SU-DHL-6 (cell line): ENCODE data around the gene TNS3.

ENCODE experiments used
- CTCF ChIP-seq: fragments of 200-600 bp; sonication (generic); IDR thresholded peaks from one replicate; pipeline ENCODE4 v1.5.1; 2017; ENCODE audit warnings: antibody characterized with exemption, mild to moderate bottlenecking, low read length, moderate library complexity; ENCODE audit not compliant: insufficient read depth, poor library complexity, severe bottlenecking
- EZH2phosphoT487 ChIP-seq: fragments of 200-600 bp; sonication (generic), shearing (Covaris generic); conservative IDR thresholded peaks from 2 replicates; pipeline ENCODE4 v1.6.1; 2018; ENCODE audit warnings: mild to moderate bottlenecking, antibody characterized with exemption, low read length, moderate library complexity, mixed read lengths

- TF ChIP-seq EZH2phosphoT487, result no peak
- TF ChIP-seq CTCF, result no peak
Measured at GRCh38 chr7:47244692-47245091, 337.2 kb downstream of the TNS3 start.
